HepG2 (cell line): Measurements from ENCODE around the gene RCE1. TPM values are rescaled to one million over a fixed set of nuclear protein-coding genes. Genes with fewer than 3 reads are reported as not detected.
A peak's percentile ranks its signal among the peaks of the same experiment; 100 is the strongest.

ENCODE experiments used
- ATF2 ChIP-seq: sonication (generic); formaldehyde crosslinking; IDR thresholded peaks from 2 replicates; pipeline ENCODE4 v1.4.0; 2020; ENCODE audit warnings: missing genetic modification reagents
- ATF3 ChIP-seq: sonication (generic); formaldehyde crosslinking; IDR thresholded peaks from 2 replicates; pipeline ENCODE4 v1.4.0; 2020; ENCODE audit warnings: missing genetic modification reagents
- EED ChIP-seq: sonication (generic); formaldehyde crosslinking; IDR thresholded peaks from 2 replicates; pipeline ENCODE4 v1.5.0; 2020; ENCODE audit warnings: mild to moderate bottlenecking, missing genetic modification reagents
- GZF1 ChIP-seq: sonication (generic); formaldehyde crosslinking; IDR thresholded peaks from 2 replicates; pipeline ENCODE4 v1.5.1; 2020; ENCODE audit warnings: mild to moderate bottlenecking, missing genetic modification reagents
- LCORL ChIP-seq, 2 experiments: fragments of 450-650 bp in 1 of 2; sonication (generic) in 1 of 2; formaldehyde crosslinking in 1 of 2; IDR thresholded peaks; 2 replicates each; pipeline versions ENCODE4 v1.5.0 to v1.6.1; 2017 to 2020; ENCODE audit warnings: antibody characterized with exemption in 1 of 2, missing genetic modification reagents in 1 of 2
- MTF1 ChIP-seq: sonication (generic); formaldehyde crosslinking; IDR thresholded peaks from 2 replicates; pipeline ENCODE4 v1.5.0; 2020; ENCODE audit warnings: missing genetic modification reagents
- PITX1 ChIP-seq: sonication (generic); formaldehyde crosslinking; IDR thresholded peaks from 2 replicates; pipeline ENCODE4 v1.5.1; 2020; ENCODE audit warnings: mild to moderate bottlenecking, missing genetic modification reagents
- PLRG1 ChIP-seq: fragments of 450-650 bp; conservative IDR thresholded peaks from 2 replicates; pipeline ENCODE4 v1.6.1; 2016
- SMC3 ChIP-seq: IDR thresholded peaks from 2 replicates; pipeline ENCODE4 v1.6.1; 2011; ENCODE audit warnings: low read length, improper control_type of control experiment
- SNAI1 ChIP-seq: sonication (generic); formaldehyde crosslinking; IDR thresholded peaks from 2 replicates; pipeline ENCODE4 v1.5.0; 2020; ENCODE audit warnings: mild to moderate bottlenecking, missing genetic modification reagents, borderline replicate concordance
- SRSF1 ChIP-seq: fragments of 200-400 bp; formaldehyde crosslinking; optimal IDR thresholded peaks from 2 replicates; pipeline ENCODE3; 2017; ENCODE audit warnings: mild to moderate bottlenecking, low read depth, low read length, moderate library complexity
- ZC3H13 ChIP-seq: sonication (generic); formaldehyde crosslinking; IDR thresholded peaks from 2 replicates; pipeline ENCODE4 v1.8.1; 2023; ENCODE audit warnings: mild to moderate bottlenecking, missing genetic modification reagents, moderate library complexity
- ZNF232 ChIP-seq: sonication (generic); formaldehyde crosslinking; IDR thresholded peaks from 2 replicates; pipeline ENCODE4 v1.4.0; 2020; ENCODE audit warnings: missing genetic modification reagents, borderline replicate concordance
- ZNF30 ChIP-seq: sonication (generic); formaldehyde crosslinking; IDR thresholded peaks from 2 replicates; pipeline ENCODE4 v1.5.0; 2020; ENCODE audit warnings: mild to moderate bottlenecking, missing genetic modification reagents
- ZNF678 ChIP-seq: sonication (generic); formaldehyde crosslinking; IDR thresholded peaks from 2 replicates; pipeline ENCODE4 v1.4.0; 2020; ENCODE audit warnings: mild to moderate bottlenecking, missing genetic modification reagents
- ZSCAN25 ChIP-seq: sonication (generic); formaldehyde crosslinking; IDR thresholded peaks from 2 replicates; pipeline ENCODE4 v1.8.0; 2022; ENCODE audit warnings: mild to moderate bottlenecking, missing genetic modification reagents
- polyA plus RNA-seq, 8 experiments: library from polyadenylated mRNA; depleted of rRNA in 3 of 8; stranded (reverse) in 7 of 8; unstranded in 1 of 8; fragments of >200 nt; fragmentation: Illumina TruSeq in 4 of 8; extraction: Trizol in 4 of 8; gene quantifications; 2 replicates each; pipeline versions ENCODE4 v1.2.1 to v1.2.3, GENCODE V29; 2011 to 2016; ENCODE audit warnings: low read depth in 4 of 8, missing spikeins in 1 of 8, mixed read lengths in 1 of 8; ENCODE audit not compliant: insufficient read depth in 1 of 8
- total RNA-seq, 5 experiments: library from RNA; depleted of rRNA; stranded (reverse); fragments of >200 nt; fragmentation: Illumina TruSeq; extraction: Trizol; gene quantifications; 2 replicates each; pipeline ENCODE4 v1.2.3, GENCODE V29; 2016; ENCODE audit warnings: low read depth in 1 of 5
- TF ChIP-seq, protein P1 (sequence below): sonication (generic); formaldehyde crosslinking; IDR thresholded peaks from 2 replicates; pipeline ENCODE4 v1.8.0; 2022; ENCODE audit warnings: low read depth, missing genetic modification reagents
- TF ChIP-seq, protein P2 (sequence below): sonication (generic); formaldehyde crosslinking; IDR thresholded peaks from 2 replicates; pipeline ENCODE4 v1.8.0; 2022; ENCODE audit warnings: mild to moderate bottlenecking, missing genetic modification reagents, moderate library complexity
- TF ChIP-seq, protein P3 (sequence below): sonication (generic); formaldehyde crosslinking; conservative IDR thresholded peaks from 2 replicates; pipeline ENCODE4 v1.8.0; 2022; ENCODE audit warnings: missing genetic modification reagents
- TF ChIP-seq, protein P4 (sequence below): sonication (generic); formaldehyde crosslinking; IDR thresholded peaks from 2 replicates; pipeline ENCODE4 v1.5.0; 2020; ENCODE audit warnings: missing genetic modification reagents

The RCE1 gene
- total and polyA plus RNA-seq, 2 of the 13 experiments (the other 11 are each of a cell fraction or from before 2014, with no cell fraction given) = 22.2 to 22.4 TPM

DNA sequence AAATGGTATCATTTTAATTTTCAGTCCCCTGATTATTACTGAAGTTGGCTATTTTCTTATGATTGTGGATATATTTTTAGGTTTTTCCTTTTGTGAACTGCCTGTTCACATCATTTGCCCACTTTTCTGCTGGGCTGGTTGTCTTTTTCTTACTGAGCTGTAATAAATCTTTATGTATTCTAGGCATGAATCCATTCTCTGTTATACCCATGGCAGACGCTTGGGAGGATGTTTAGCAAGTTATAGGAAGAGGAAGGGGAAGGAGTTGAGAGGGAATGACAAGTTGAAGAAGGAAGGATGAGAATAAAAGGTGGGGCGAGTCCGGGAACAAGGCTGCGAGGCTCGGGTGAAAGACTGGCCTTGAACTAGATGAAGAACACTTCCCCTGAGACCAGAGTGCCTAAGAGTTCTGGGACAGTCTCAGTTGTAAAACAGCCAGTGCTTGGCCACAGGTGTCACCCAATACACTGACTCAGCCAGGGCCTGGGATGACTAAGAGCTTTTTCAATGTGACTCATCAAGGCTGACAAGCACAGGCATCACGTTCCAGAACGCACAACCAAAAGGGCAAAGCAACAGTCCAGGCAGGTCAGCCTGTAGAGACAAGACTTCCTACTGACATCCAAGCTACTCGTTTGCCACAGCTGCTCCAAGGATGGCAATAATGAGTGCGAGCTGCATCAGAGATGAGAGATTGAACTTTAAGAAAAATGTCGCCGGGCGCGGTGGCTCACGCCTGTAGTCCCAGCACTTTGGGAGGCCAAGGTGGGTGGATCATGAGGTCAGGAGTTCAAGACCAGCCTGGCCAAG lies 48.8 kb downstream of the RCE1 start (continued):
- TF ChIP-seq ATF2 (CRISPR knock-in tag) (no peak), ZNF232 (CRISPR knock-in tag) (no peak), EED (CRISPR knock-in tag) (no peak), GZF1 (CRISPR knock-in tag) (no peak), PITX1 (CRISPR knock-in tag) (no peak), ZNF678 (CRISPR knock-in tag) (no peak), SMC3 (peak; percentile 20; the same call in 1 of the 2 replicates), LCORL (IDR thresholded peaks at IDR 0.05) (no peak), LCORL (CRISPR knock-in tag; IDR thresholded peaks at IDR 0.05) (peak; percentile 57; the same call in 1 of the 2 replicates), SNAI1 (no peak), ATF3 (CRISPR knock-in tag) (peak; percentile 92), ZNF30 (CRISPR knock-in tag) (no peak), PLRG1 (no peak), SRSF1 (no peak), ZC3H13 (CRISPR knock-in tag) (no peak), MTF1 (CRISPR knock-in tag) (no peak), ZSCAN25 (CRISPR knock-in tag) (no peak)
- TF ChIP-seq, protein P1, sequence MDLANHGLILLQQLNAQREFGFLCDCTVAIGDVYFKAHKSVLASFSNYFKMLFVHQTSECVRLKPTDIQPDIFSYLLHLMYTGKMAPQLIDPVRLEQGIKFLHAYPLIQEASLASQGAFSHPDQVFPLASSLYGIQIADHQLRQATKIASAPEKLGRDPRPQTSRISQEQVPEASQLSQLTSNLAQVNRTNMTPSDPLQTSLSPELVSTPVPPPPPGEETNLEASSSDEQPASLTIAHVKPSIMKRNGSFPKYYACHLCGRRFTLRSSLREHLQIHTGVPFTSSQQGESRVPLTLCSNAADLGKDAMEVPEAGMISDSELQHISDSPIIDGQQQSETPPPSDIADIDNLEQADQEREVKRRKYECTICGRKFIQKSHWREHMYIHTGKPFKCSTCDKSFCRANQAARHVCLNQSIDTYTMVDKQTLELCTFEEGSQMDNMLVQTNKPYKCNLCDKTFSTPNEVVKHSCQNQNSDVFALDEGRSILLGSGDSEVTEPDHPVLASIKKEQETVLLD = no peak
- TF ChIP-seq, protein P2, sequence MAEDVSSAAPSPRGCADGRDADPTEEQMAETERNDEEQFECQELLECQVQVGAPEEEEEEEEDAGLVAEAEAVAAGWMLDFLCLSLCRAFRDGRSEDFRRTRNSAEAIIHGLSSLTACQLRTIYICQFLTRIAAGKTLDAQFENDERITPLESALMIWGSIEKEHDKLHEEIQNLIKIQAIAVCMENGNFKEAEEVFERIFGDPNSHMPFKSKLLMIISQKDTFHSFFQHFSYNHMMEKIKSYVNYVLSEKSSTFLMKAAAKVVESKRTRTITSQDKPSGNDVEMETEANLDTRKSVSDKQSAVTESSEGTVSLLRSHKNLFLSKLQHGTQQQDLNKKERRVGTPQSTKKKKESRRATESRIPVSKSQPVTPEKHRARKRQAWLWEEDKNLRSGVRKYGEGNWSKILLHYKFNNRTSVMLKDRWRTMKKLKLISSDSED = no peak
- TF ChIP-seq, protein P3, sequence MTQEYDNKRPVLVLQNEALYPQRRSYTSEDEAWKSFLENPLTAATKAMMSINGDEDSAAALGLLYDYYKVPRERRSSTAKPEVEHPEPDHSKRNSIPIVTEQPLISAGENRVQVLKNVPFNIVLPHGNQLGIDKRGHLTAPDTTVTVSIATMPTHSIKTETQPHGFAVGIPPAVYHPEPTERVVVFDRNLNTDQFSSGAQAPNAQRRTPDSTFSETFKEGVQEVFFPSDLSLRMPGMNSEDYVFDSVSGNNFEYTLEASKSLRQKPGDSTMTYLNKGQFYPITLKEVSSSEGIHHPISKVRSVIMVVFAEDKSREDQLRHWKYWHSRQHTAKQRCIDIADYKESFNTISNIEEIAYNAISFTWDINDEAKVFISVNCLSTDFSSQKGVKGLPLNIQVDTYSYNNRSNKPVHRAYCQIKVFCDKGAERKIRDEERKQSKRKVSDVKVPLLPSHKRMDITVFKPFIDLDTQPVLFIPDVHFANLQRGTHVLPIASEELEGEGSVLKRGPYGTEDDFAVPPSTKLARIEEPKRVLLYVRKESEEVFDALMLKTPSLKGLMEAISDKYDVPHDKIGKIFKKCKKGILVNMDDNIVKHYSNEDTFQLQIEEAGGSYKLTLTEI (CRISPR knock-in tag) = no peak
- TF ChIP-seq, protein P4, sequence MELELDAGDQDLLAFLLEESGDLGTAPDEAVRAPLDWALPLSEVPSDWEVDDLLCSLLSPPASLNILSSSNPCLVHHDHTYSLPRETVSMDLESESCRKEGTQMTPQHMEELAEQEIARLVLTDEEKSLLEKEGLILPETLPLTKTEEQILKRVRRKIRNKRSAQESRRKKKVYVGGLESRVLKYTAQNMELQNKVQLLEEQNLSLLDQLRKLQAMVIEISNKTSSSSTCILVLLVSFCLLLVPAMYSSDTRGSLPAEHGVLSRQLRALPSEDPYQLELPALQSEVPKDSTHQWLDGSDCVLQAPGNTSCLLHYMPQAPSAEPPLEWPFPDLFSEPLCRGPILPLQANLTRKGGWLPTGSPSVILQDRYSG = no peak
